HEK293T (cell line): Measurements from ENCODE around the gene TMEM156.

ENCODE experiments used
- CTCF ChIA-PET: fragments of 350-600 bp; formaldehyde crosslinking; extraction: SDS; loops from one replicate; lab custom pipeline; 2021; ENCODE audit warnings: antibody characterized with exemption, inconsistent platforms; lab: Yijun Ruan, JAX
- POLR2A ChIA-PET: fragments of 350-600 bp; formaldehyde crosslinking; extraction: SDS; loops from one replicate; lab custom pipeline; 2020; ENCODE audit warnings: antibody characterized with exemption, inconsistent platforms; lab: Yijun Ruan, JAX
- DNase-seq: peaks from one replicate; pipeline ENCODE4 v3.0.0; 2012; ENCODE audit warnings: mixed read lengths; ENCODE audit errors: extremely low spot score
- ARNT ChIP-seq: fragments of 450-650 bp; IDR thresholded peaks from 2 replicates; pipeline ENCODE4 v1.6.1; 2017; ENCODE audit warnings: mild to moderate bottlenecking
- BHLHE40 ChIP-seq: fragments of 450-650 bp; IDR thresholded peaks from 2 replicates; pipeline ENCODE4 v1.6.1; 2016; ENCODE audit warnings: mild to moderate bottlenecking, moderate library complexity, borderline replicate concordance
- CTBP1 ChIP-seq: fragments of 450-650 bp; IDR thresholded peaks from 2 replicates; pipeline ENCODE4 v1.6.1; 2016; ENCODE audit warnings: borderline replicate concordance
- ELF4 ChIP-seq: fragments of 450-650 bp; IDR thresholded peaks from 2 replicates; pipeline ENCODE4 v1.6.1; 2017; ENCODE audit warnings: antibody characterized with exemption
- FOXA1 ChIP-seq: fragments of 450-650 bp; IDR thresholded peaks from 2 replicates; pipeline ENCODE4 v1.6.1; 2016; ENCODE audit warnings: mild to moderate bottlenecking
- FOXK2 ChIP-seq: fragments of 450-650 bp; IDR thresholded peaks from 2 replicates; pipeline ENCODE4 v1.6.1; 2016; ENCODE audit warnings: mild to moderate bottlenecking
- FOXM1 ChIP-seq: fragments of 450-650 bp; IDR thresholded peaks from 2 replicates; pipeline ENCODE4 v1.6.1; 2017; ENCODE audit warnings: mild to moderate bottlenecking, borderline replicate concordance
- HDGF ChIP-seq: fragments of 450-650 bp; IDR thresholded peaks from 2 replicates; pipeline ENCODE4 v1.6.1; 2017; ENCODE audit warnings: antibody characterized with exemption, borderline replicate concordance
- L3MBTL2 ChIP-seq: fragments of 450-650 bp; conservative IDR thresholded peaks from 2 replicates; pipeline ENCODE4 v1.6.1; 2016; ENCODE audit warnings: mild to moderate bottlenecking
- LEF1 ChIP-seq: fragments of 450-650 bp; IDR thresholded peaks from 2 replicates; pipeline ENCODE4 v1.6.1; 2017; ENCODE audit warnings: mild to moderate bottlenecking, borderline replicate concordance
- NFRKB ChIP-seq: fragments of 450-650 bp; IDR thresholded peaks from 2 replicates; pipeline ENCODE4 v1.6.1; 2016; ENCODE audit warnings: mild to moderate bottlenecking, moderate library complexity
- PKNOX1 ChIP-seq: fragments of 450-650 bp; IDR thresholded peaks from 2 replicates; pipeline ENCODE4 v1.6.1; 2016
- SP1 ChIP-seq: fragments of 450-650 bp; IDR thresholded peaks from 2 replicates; pipeline ENCODE4 v1.6.1; 2017
- SUZ12 ChIP-seq: fragments of 450-650 bp; IDR thresholded peaks from 2 replicates; pipeline ENCODE4 v1.6.1; 2016; ENCODE audit warnings: mild to moderate bottlenecking
- TARDBP ChIP-seq: fragments of 450-650 bp; IDR thresholded peaks from 2 replicates; pipeline ENCODE4 v1.6.1; 2016
- ZNF384 ChIP-seq: fragments of 450-650 bp; IDR thresholded peaks from 2 replicates; pipeline ENCODE4 v1.6.1; 2016

TMEM156 gene

DNA sequence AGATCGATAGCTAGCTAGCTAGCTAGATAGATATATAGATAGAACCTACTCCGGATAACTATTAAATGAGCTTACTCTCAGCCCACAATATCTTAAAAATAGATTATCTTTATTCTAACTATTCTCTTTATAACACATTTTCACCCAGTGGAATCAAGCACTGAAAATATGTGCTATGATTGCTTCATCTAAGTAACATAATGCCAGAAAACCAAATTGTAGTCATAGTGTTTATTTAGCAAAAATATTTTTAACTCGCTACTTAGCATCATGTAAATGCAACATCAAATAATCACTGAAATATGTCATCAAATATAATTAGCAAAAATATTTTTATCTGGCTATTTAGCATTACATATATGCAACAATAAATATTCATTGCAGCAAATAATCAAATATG is 1.5 kb downstream of the TMEM156 start:
- POLR2A ChIA-PET: interaction anchor here (0.9 kb wide), 1 partner anchor 13 kb away, joined by 3 read pairs; no protein-coding TSS in a partner anchor
- TF ChIP-seq CTBP1: no peak
- no peak for TF ChIP-seq FOXM1
- TF ChIP-seq L3MBTL2: no peak
- no peak for TF ChIP-seq PKNOX1
- TF ChIP-seq NFRKB: no peak
- no peak for TF ChIP-seq ZNF384
- TF ChIP-seq ELF4: no peak
- TF ChIP-seq FOXK2: no peak
- no peak for TF ChIP-seq TARDBP
- TF ChIP-seq HDGF: no peak
- no peak for TF ChIP-seq SUZ12
- CTCF ChIA-PET: no interaction called here
- DNase-seq: no peak

- TF ChIP-seq FOXA1: no peak
- no peak for TF ChIP-seq ELF4
- no peak for TF ChIP-seq L3MBTL2
- TF ChIP-seq ZNF384: no peak
- no peak for TF ChIP-seq BHLHE40
- no peak for TF ChIP-seq TARDBP
- no peak for TF ChIP-seq HDGF
- no peak for TF ChIP-seq FOXM1
- no peak for TF ChIP-seq PKNOX1
- TF ChIP-seq ARNT: no peak
- no peak for TF ChIP-seq SP1
- TF ChIP-seq LEF1: no peak
- TF ChIP-seq CTBP1: no peak
- TF ChIP-seq NFRKB: no peak
- TF ChIP-seq SUZ12: no peak
- no peak for TF ChIP-seq FOXK2
- no peak for DNase-seq
- CTCF ChIA-PET: no interaction called here
- POLR2A ChIA-PET: interaction anchor here (0.9 kb wide), 1 partner anchor 14 kb away, joined by 3 read pairs; no protein-coding TSS in a partner anchor
Measured at GRCh38 chr4:39029752-39030694, 2.2 kb downstream of the TMEM156 start.

DNA sequence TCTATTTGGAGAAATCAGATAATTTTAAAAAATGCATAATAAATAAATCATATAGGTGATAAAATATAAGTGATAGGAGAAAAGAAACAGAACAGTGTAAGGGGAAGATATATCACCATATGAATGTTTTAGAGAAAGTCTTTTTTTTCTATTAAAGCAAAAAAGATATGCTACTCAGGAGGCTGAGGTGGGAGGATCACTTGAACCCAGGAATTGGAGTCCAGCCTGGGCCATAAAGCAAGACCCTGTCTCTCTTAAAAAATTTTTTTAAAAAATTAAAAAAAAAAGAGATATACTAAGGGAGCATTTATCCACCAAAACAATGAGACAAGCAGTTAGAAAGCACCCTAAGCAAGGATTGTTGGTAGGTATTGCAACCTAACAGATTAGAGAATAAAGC is 6.1 kb downstream of the TMEM156 start:
- POLR2A ChIA-PET: no interaction called here
- TF ChIP-seq FOXM1 (no peak), ARNT (no peak), FOXK2 (no peak), ZNF384 (no peak), CTBP1 (no peak)
- CTCF ChIA-PET: interaction anchor here (0.6 kb wide), 1 partner anchor 130 kb away, joined by 3 read pairs; no protein-coding TSS in a partner anchor
- DNase-seq: no peak

DNA sequence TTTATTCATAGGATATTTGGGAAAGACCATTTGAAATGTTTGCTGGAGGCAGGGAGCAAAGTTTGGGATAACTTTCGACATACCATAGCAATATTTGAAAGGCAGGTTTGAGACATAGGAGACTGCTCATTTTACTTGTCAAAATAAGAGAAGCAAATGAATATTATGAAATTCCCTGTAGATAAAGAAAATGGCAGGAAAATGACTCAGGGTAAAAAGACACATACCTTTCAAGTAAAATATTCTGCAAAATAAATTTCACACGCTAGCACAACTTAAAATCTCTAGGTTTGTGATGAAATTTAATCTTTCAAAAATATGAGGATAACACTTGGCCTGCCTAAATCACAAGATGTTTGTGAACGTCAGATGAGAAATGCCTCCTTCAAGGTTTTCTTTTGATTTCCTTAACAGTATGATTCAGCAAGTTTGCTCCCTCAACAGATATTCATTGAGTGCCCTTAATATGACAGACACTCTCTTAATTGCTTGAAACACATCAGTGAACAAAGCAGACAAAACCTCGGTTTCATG is 6.6 kb downstream of the TMEM156 start:
- ChIA-PET CTCF (no interaction called here), POLR2A (no interaction called here)
- DNase-seq: no peak
- no peak for TF ChIP-seq BHLHE40
- no peak for TF ChIP-seq FOXA1
- TF ChIP-seq NFRKB: no peak
- no peak for TF ChIP-seq ELF4
- TF ChIP-seq CTBP1: no peak
- TF ChIP-seq TARDBP: no peak
- no peak for TF ChIP-seq SUZ12
- no peak for TF ChIP-seq FOXM1
- TF ChIP-seq ZNF384: no peak
- no peak for TF ChIP-seq SP1
- TF ChIP-seq PKNOX1: no peak
- TF ChIP-seq HDGF: no peak
- no peak for TF ChIP-seq LEF1
- TF ChIP-seq L3MBTL2: no peak
- TF ChIP-seq ARNT: no peak
- no peak for TF ChIP-seq FOXK2

DNA sequence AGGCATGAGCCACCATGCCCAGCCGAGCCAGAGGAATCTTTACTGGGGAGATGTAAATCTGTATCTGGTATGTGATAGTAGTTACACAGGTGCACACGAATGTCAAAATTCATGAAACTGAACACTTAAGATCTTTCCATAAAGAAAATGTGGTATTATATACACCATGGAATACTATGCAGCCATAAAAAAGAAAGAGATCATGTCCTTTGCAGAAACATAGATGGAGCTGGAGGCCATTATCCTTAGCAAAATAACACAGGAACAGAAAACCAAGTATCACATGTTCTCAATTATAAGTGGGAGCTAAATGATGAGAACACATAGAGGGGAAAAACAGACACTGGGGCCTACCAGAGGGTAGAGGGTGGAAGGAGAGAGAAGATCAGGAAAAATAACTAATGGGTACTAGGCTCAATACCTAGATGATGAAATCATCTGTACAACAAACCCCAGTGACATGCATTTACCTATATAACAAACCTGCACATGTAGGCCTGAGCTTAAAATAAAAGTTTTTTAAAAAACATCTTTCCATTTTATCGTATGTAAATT is 7.8 kb downstream of the TMEM156 start:
- CTCF ChIA-PET: no interaction called here
- TF ChIP-seq ARNT: no peak
- DNase-seq: no peak
- POLR2A ChIA-PET: no interaction called here

DNA sequence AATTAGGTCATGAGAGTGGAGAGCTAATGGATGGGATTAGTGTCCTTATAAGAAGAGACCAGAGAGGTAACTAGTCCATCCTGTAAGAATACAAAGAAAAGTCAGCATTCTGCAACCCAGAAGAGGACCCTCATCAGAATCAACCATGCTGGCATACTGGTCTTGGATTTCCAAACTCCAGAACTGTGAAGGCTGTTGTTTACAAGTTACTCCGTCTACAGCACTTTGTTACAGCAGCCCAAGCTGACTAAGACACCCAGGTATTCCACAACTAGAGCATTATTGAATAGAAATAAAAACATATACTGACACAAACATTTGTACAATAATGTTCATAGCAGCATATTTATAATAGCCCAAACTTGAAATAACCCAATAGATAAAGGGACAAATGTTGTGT is 9.2 kb downstream of the TMEM156 start:
- TF ChIP-seq LEF1 (no peak), BHLHE40 (no peak), FOXM1 (no peak), L3MBTL2 (no peak), CTBP1 (no peak), ARNT (no peak), HDGF (no peak), TARDBP (no peak), SP1 (no peak), FOXK2 (no peak), ELF4 (no peak), NFRKB (no peak), PKNOX1 (no peak), ZNF384 (no peak), FOXA1 (no peak)
- CTCF ChIA-PET: no interaction called here
- DNase-seq: no peak
- POLR2A ChIA-PET: no interaction called here
